Endothelial cell (in vitro differentiated cells): ENCODE results near the gene IQSEC3. TPM values are rescaled to one million over a fixed set of nuclear protein-coding genes. Genes with fewer than 3 reads are reported as not detected.

ENCODE experiments used
- DNase-seq: peaks from one replicate; pipeline ENCODE4 v3.0.0; 2021; ENCODE audit warnings: low spot score
- H3K27ac Mint-ChIP-seq: one replicate; pipeline ENCODE4 v1.8.0; 2021; ENCODE audit warnings: mixed read lengths, inconsistent platforms; ENCODE audit not compliant: unreplicated experiment
- H3K27me3 Mint-ChIP-seq: one replicate; pipeline ENCODE4 v1.8.0; 2021; ENCODE audit warnings: mild to moderate bottlenecking, moderate library complexity, mixed read lengths, inconsistent platforms; ENCODE audit not compliant: unreplicated experiment
- H3K36me3 Mint-ChIP-seq: one replicate; pipeline ENCODE4 v1.8.0; 2021; ENCODE audit warnings: mild to moderate bottlenecking, low read depth, mixed read lengths, inconsistent platforms; ENCODE audit not compliant: unreplicated experiment
- H3K4me1 Mint-ChIP-seq: one replicate; pipeline ENCODE4 v1.8.0; 2021; ENCODE audit warnings: mild to moderate bottlenecking, mixed read lengths, inconsistent platforms; ENCODE audit not compliant: unreplicated experiment
- H3K4me3 Mint-ChIP-seq: one replicate; pipeline ENCODE4 v1.8.0; 2021; ENCODE audit warnings: mild to moderate bottlenecking, mixed read lengths, inconsistent platforms; ENCODE audit not compliant: unreplicated experiment
- H3K9me3 Mint-ChIP-seq: one replicate; pipeline ENCODE4 v1.8.0; 2021; ENCODE audit warnings: mixed read lengths, inconsistent platforms; ENCODE audit not compliant: unreplicated experiment
- CTCF ChIP-seq: fragments of 200-600 bp; sonication (generic); IDR thresholded peaks from one replicate; pipeline ENCODE4 v1.5.0; 2021; ENCODE audit warnings: antibody characterized with exemption; ENCODE audit not compliant: unreplicated experiment
- total RNA-seq: library from RNA; stranded (reverse); fragmentation: NEBNext Ultra II Directional; extraction: Animal tissue kit (Norgen Biotek cat#: 25700); gene quantifications from one replicate; pipeline ENCODE4 v1.2.1, GENCODE V29; 2021; ENCODE audit not compliant: unreplicated experiment

IQSEC3 gene
- total RNA-seq, 1 donor from 2014 or later = 13.2 TPM

DNA sequence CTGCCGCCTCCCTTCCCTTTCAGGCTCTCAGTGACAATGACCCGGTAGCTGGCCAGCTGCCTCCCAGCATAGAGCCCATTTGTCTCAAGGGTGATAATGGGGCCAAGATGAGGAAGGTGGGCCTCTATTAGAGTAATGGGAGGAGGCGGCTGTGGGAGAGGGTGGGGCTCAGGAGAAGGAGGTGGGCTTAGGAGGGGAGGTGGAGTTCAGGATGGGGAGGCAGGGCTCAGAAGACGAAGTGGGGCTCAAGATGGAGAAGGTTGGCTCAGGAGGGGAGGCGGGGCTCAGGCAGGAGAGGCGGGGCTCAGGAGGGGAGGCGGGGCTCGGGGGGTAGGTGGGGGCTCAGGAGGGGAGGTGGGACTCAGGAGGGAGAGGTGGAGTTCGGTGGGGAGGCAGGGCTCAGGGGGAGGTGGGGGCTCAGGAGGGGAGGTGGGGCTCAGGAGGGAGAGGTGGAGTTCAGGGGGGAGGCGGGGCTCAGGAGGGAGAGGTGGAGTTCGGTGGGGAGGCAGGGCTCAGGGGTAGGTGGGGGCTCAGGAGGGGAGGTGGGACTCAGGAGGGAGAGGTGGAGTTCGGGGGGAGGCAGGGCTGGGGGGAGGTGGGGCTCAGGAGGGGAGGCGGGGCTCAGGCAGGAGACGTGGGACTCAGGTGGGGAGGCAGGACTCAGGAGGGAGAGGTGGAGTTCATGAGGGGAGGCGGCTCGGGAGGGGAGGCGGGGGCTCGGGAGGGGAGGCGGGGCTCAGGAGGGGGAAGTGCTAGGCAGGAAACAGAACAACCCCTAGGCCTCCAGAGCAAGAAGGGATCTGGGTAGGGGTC lies 36.8 kb downstream of the IQSEC3 start:
- Mint-ChIP-seq H3K4me1 (peaks cover 30% of the 10 kb centered on the region), H3K36me3 (peaks cover 5% of the 10 kb centered on the region), H3K4me3 (peak overlapping the region; percentile 72), H3K27ac (no peak overlapping the region), H3K27me3 (peaks cover 4% of the 10 kb centered on the region), H3K9me3 (no peaks in the 10 kb centered on the region)
- no peak for TF ChIP-seq CTCF
- DNase-seq = no peak

GRCh38 chr12:104551-105081 lies 38.0 kb downstream of the IQSEC3 start:
- Mint-ChIP-seq H3K9me3 (no peaks in the 10 kb centered on the region), H3K27me3 (peaks cover 3% of the 10 kb centered on the region), H3K4me1 (peaks cover 27% of the 10 kb centered on the region), H3K27ac (no peak overlapping the region), H3K4me3 (no peak overlapping the region), H3K36me3 (peaks cover 5% of the 10 kb centered on the region)
- no peak for TF ChIP-seq CTCF
- DNase-seq = no peak

DNA sequence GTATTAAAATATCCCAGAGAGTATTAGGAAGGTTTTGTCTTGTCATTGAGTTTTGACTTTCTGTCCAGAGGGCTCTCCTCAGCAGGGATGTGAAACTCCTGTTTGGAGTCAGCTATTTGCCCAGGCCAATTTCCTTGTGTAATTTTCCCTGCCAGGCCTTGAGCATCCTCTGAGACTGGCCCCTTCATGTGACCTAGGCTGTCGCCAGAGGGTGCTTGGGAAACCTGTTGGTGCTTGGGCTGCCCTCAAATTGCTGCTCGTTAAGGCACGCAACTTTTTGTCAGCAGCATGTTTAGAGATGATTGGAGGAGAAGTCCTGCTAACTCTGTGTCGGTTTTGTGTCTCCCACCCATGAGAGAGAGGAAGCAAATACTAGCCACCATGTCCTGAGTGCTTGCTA lies 39.1 kb downstream of the IQSEC3 start:
- no peak for TF ChIP-seq CTCF
- no peaks in the 10 kb centered on the region for H3K9me3 Mint-ChIP-seq
- H3K4me3 Mint-ChIP-seq = no peak overlapping the region
- peaks cover 5% of the 10 kb centered on the region for H3K36me3 Mint-ChIP-seq
- H3K27ac Mint-ChIP-seq = no peak overlapping the region
- DNase-seq = no peak
- peaks cover 29% of the 10 kb centered on the region for H3K4me1 Mint-ChIP-seq
- H3K27me3 Mint-ChIP-seq = peaks cover 6% of the 10 kb centered on the region

DNA sequence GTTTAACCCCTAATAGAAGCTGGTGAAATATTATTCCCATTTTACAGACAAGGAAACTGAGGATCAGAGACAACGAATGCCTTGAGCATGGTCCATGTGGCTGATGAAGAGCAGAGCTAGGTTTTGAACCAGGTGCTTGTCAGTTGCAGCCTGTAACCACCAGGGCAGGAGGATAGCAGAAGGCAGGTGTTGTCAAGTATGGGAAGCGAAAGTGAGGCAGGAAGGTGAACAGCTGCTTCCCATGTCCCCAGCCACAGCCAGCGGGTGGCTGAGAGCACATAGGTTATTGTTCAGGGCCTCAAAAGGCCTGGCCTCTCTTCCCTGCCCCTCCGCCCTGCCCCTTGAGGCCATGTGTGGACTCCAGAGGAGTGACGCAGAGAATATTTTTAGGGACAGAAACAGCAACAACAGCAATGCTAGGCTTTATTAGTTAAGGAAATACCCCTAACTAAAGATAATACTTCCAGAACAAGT lies 39.6 kb downstream of the IQSEC3 start:
- no peaks in the 10 kb centered on the region for H3K9me3 Mint-ChIP-seq
- peak; percentile 39 for DNase-seq
- peaks cover 6% of the 10 kb centered on the region for H3K27me3 Mint-ChIP-seq
- H3K27ac Mint-ChIP-seq = no peak overlapping the region
- peak; percentile 44 for TF ChIP-seq CTCF
- H3K4me1 Mint-ChIP-seq = peaks cover 31% of the 10 kb centered on the region
- H3K4me3 Mint-ChIP-seq = no peak overlapping the region
- peaks cover 5% of the 10 kb centered on the region for H3K36me3 Mint-ChIP-seq

DNA sequence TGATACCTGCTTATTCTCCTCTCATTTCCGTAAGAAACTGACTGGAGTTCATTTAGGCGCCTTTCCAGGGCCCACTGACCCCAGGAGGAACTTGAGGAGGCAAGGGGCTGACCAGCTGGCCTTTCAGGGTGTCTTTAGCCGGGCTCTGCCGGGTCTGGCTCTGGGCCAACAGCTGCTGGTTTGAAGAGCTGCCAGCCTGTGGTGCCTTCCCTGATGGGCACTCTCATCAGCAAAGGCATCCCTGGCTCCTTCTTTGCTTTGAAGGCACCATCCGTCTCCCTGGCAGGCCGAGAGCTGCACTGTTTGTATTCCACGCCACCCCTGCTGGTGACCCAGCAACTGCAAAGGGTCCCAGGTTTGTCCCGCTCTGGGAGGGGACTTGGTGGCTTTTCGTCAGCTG lies 42.0 kb downstream of the IQSEC3 start:
- H3K9me3 Mint-ChIP-seq = no peaks in the 10 kb centered on the region
- DNase-seq = no peak
- H3K27me3 Mint-ChIP-seq = peaks cover 6% of the 10 kb centered on the region
- no peak for TF ChIP-seq CTCF
- peaks cover 50% of the 10 kb centered on the region for H3K4me1 Mint-ChIP-seq
- no peak overlapping the region for H3K4me3 Mint-ChIP-seq
- peaks cover 5% of the 10 kb centered on the region for H3K36me3 Mint-ChIP-seq
- H3K27ac Mint-ChIP-seq = no peak overlapping the region
